Ovary (tissue), 9 donors: ENCODE data around the gene TTLL3. TPM values are rescaled to one million over a fixed set of nuclear protein-coding genes. Genes with fewer than 3 reads are reported as not detected.

ENCODE experiments used
- DNase-seq, 5 donors: peaks; one replicate each; pipeline ENCODE4 v3.0.0-alpha.2; 2019 to 2020
- H3K27ac ChIP-seq, 2 donors: fragments of 200-600 bp; one replicate each; pipeline versions ENCODE4 v1.5.1 to v1.8.0; 2019 to 2022
- H3K27me3 ChIP-seq: fragments of 200-600 bp; one replicate; pipeline ENCODE4 v1.8.0; 2022
- H3K36me3 ChIP-seq: fragments of 200-600 bp; sonication (generic); one replicate; pipeline ENCODE4 v1.5.1; 2019
- H3K4me1 ChIP-seq: one replicate; pipeline ENCODE4 v1.8.1; 2013; ENCODE audit warnings: mild to moderate bottlenecking, moderate library complexity; ENCODE audit not compliant: insufficient read depth
- H3K4me3 ChIP-seq: fragments of 200-600 bp; sonication (generic); one replicate; pipeline ENCODE4 v1.5.1; 2017
- H3K9me3 ChIP-seq, 2 donors: fragments of 200-600 bp in 1 of 2; sonication (generic) in 1 of 2; one replicate each; pipeline versions ENCODE4 v1.5.1 to v1.8.1; 2013 to 2019; ENCODE audit warnings: mild to moderate bottlenecking in 1 of 2, moderate library complexity in 1 of 2
- EP300 ChIP-seq: sonication (generic); formaldehyde crosslinking; IDR thresholded peaks from one replicate; pipeline ENCODE4 v1.6.1; 2017; ENCODE audit warnings: antibody characterized with exemption
- POLR2A ChIP-seq: fragments of 450-650 bp; IDR thresholded peaks from one replicate; pipeline ENCODE4 v1.6.1; 2017; ENCODE audit warnings: antibody characterized with exemption, mild to moderate bottlenecking, moderate library complexity
- WGBS, 3 donors: extraction: QIAGEN DNeasy Blood & Tissue Kit in 1 of 3; methylation state at CpG; one replicate each; pipeline versions ENCODE4 v1.1.5 to v1.1.7; 2013 to 2017; 5-methylcytosine and 5-hydroxymethylcytosine counted together
- intact Hi-C, 4 donors: fragments of 100-400 bp; cut with DNase I; formaldehyde crosslinking; loops; one replicate each; pipeline versions ENCODE4 v1.11.0 to v1.15.1; 2022 to 2023
- polyA plus RNA-seq, 2 donors: library from polyadenylated mRNA; stranded (reverse); fragments of 200-250 nt in 1 of 2; fragments of 350-450 nt in 1 of 2; fragmentation: Illumina TruSeq in 1 of 2; extraction: RNeasy Lipid Tissue Mini Kit (QIAGEN cat#74804) in 1 of 2; gene quantifications; one replicate each; pipeline ENCODE4 v1.2.3, GENCODE V29; 2013 to 2014
- total RNA-seq, 7 donors: library from RNA; depleted of rRNA in 2 of 7; stranded (reverse); fragments of >200 nt in 2 of 7; fragmentation: NEBNext Ultra II Directional in 3 of 7; extraction: Animal tissue kit (Norgen Biotek cat#: 25700) in 3 of 7; gene quantifications; one replicate each; pipeline versions ENCODE4 v1.1.0 to v1.2.4, GENCODE V29; 2016 to 2023
- TF ChIP-seq, protein P1 (sequence below), 3 donors: fragments of 450-650 bp in 2 of 3; fragments of 200-600 bp in 1 of 3; IDR thresholded peaks; one replicate each; pipeline versions ENCODE4 v1.5.1 to v1.8.0; 2016 to 2022; ENCODE audit warnings: antibody characterized with exemption in 3 of 3, mild to moderate bottlenecking in 1 of 3
- donor health status: DM: no; HTN: no; CAD: no; lungs with moderate emphysema.
- donor health status: DM: no; HTN: no; CAD: no.
- donor health status: Bipolar disorder and iron deficiency.
- donor health status: DM: yes; HTN: yes; CAD: no.
- donor health status: DM: no; HTN: no; CAD: no.
- donor health status: DM: yes; HTN: yes; CAD: no.

TTLL3 gene
- total and polyA plus RNA-seq, 9 donors, result 43.0 to 94.4 (median 62.0) TPM

DNA sequence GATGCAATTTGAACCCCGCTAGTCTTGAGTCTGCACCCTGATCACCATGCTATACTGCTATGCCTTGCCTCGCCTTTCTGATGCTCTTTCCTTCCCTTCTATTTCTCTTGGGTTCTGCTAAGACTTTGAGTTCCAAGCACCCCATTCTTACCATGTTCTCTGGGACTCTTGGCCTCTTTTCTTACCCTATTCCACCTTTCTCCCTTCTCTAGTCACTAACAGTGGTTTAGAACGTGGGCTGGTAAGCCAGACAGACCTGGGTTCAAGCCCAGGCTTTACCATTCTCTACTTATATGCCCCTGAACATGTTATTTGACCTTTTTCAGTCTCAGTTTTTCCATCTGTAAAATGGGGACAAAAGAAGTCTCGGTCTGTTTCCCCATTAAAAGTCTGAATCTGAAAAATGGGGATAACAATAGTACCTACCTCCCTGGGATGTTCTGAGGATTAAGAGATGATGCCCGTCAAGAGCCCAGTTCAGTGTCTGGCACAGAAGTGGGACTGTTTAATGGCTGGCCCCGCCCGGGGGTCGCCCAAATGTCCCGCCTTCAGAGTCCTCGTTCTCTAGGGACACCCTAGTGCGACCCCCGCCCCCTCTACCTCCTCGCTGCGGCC is 18.2 kb upstream of the TTLL3 start:
- no peak for DNase-seq
- intact Hi-C loops, result loop anchor here in 3 of 4 donors (2.0 to 10.0 kb wide), 2 partner anchors 21 to 57 kb away; partner anchors contain the start of gene BRPF1 (in 1 of the 3)
- no peaks in the 10 kb centered on the region for H3K9me3 ChIP-seq
- 15 to 17% (median 17%) methylated on average over 14 of the region's 14 CpGs for WGBS, 3 donors
- TF ChIP-seq POLR2A (no peak), EP300 (no peak)
- TF ChIP-seq, protein P1, sequence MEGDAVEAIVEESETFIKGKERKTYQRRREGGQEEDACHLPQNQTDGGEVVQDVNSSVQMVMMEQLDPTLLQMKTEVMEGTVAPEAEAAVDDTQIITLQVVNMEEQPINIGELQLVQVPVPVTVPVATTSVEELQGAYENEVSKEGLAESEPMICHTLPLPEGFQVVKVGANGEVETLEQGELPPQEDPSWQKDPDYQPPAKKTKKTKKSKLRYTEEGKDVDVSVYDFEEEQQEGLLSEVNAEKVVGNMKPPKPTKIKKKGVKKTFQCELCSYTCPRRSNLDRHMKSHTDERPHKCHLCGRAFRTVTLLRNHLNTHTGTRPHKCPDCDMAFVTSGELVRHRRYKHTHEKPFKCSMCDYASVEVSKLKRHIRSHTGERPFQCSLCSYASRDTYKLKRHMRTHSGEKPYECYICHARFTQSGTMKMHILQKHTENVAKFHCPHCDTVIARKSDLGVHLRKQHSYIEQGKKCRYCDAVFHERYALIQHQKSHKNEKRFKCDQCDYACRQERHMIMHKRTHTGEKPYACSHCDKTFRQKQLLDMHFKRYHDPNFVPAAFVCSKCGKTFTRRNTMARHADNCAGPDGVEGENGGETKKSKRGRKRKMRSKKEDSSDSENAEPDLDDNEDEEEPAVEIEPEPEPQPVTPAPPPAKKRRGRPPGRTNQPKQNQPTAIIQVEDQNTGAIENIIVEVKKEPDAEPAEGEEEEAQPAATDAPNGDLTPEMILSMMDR (IDR thresholded peaks at IDR 0.05), result no peak
- H3K36me3 ChIP-seq, result no peaks in the 10 kb centered on the region
- H3K27ac ChIP-seq, result peak overlapping the region; percentile 68 to 96
- H3K4me3 ChIP-seq, result peak overlapping the region; percentile 58
- H3K27me3 ChIP-seq, result no peaks in the 10 kb centered on the region
- peaks cover 9% of the 10 kb centered on the region for H3K4me1 ChIP-seq

DNA sequence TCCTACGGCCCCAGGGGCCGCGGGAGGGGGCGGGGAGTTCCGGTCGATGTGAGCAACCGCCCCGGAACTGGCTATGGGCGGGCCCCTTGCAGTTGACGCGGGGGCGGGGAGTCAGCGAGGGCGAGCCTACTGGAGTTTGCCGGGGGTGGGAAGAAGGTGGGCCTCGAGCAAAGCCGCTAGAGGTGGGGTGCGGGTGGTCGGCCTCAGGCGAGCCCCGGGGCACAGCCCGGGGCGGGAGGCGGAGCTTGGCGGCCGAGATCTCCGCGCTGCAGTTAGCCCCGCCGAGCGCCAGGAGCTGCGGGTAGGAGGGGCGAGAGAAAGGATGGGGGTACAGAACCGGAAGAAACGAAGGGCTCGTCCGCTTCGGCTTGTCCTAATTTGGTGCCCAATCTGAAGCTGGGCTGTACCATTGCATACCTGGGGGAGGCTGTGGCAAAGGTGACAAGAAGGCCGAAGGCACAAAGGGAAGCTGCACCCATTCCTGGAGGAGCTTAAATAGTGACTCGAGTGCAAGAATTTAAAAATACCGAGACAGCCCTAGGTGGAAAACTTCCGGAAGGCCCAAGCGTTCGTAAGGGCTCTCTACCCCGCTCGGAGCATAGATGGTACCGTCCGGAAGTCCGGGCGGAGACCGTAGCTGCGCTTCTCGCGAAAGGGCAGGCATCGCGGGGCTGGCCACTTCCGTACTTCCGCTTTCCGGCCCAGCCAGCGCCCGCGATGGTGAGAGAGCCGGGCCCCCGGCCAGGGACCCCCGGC is 17.5 kb upstream of the TTLL3 start, which contains the start of the genes ARPC4 and TADA3:
Gene ARPC4, plus strand, starts transcription at position 678 of the 756 bp plus-strand sequence. Its CDS starts 40 bp downstream, at position 718.
Gene TADA3, minus strand, starts transcription at position 69 of the 756 bp plus-strand sequence. CDS start 1,007 bp downstream, outside the sequence.
- Histone ChIP-seq H3K36me3 (no peaks in the 10 kb centered on the region), H3K4me1 (peaks cover 9% of the 10 kb centered on the region), H3K4me3 (peak within 1 kb of the TSS; percentile 58), H3K27me3 (no peaks in the 10 kb centered on the region), H3K27ac (peak within 1 kb of the TSS; percentile 68 to 96), H3K9me3 (no peaks in the 10 kb centered on the region)
- TF ChIP-seq, protein P1 (IDR thresholded peaks at IDR 0.05), result peak in 2 of 3 donors; percentile 41 to 62
- TF ChIP-seq EP300 (no peak), POLR2A (peak; percentile 63)
- intact Hi-C loops, result loop anchor here in 3 of 4 donors (2.0 to 10.0 kb wide), 2 partner anchors 22 to 58 kb away; partner anchors contain the start of gene BRPF1 (in 1 of the 3)
- 0 to 1% (median 0%) methylated on average over 44 to 65 of the region's 65 CpGs for WGBS, 3 donors
- peak; percentile 92 to 95 (median 94) for DNase-seq

GRCh38 chr3:9793161-9793781 is 16.8 kb upstream of the TTLL3 start:
- no peak for DNase-seq
- Histone ChIP-seq H3K27ac (peak overlapping the region; percentile 68 to 96), H3K4me3 (peak overlapping the region; percentile 58), H3K9me3 (no peaks in the 10 kb centered on the region), H3K36me3 (peaks cover 1% of the 10 kb centered on the region), H3K27me3 (no peaks in the 10 kb centered on the region), H3K4me1 (peaks cover 9% of the 10 kb centered on the region)
- intact Hi-C loops, result loop anchor here in 3 of 4 donors (2.0 to 10.0 kb wide), 2 partner anchors 22 to 58 kb away; partner anchors contain the start of gene BRPF1 (in 1 of the 3)
- TF ChIP-seq EP300 (no peak), POLR2A (no peak)
- TF ChIP-seq, protein P1 (IDR thresholded peaks at IDR 0.05), result no peak
- 1% methylated on average over 23 of the region's 23 CpGs for WGBS, 3 donors

GRCh38 chr3:9794400-9794799 is 15.7 kb upstream of the TTLL3 start:
- H3K4me3 ChIP-seq, result no peak overlapping the region
- no peak for DNase-seq
- peaks cover 9% of the 10 kb centered on the region for H3K4me1 ChIP-seq
- H3K27ac ChIP-seq, result no peak overlapping the region
- H3K36me3 ChIP-seq, result peaks cover 3% of the 10 kb centered on the region
- TF ChIP-seq, protein P1 (IDR thresholded peaks at IDR 0.05), result no peak
- TF ChIP-seq EP300 (no peak), POLR2A (no peak)
- H3K27me3 ChIP-seq, result no peaks in the 10 kb centered on the region
- no peaks in the 10 kb centered on the region for H3K9me3 ChIP-seq
- intact Hi-C loops, result loop anchor here in 1 of 4 donors (10.0 kb wide), 1 partner anchor 60 kb away; the partner anchor contains the start of gene BRPF1
- WGBS, 3 donors, result 93 to 95% (median 94%) methylated on average over 11 of the region's 11 CpGs
